CD1c-positive myeloid dendritic cell (primary cell): ENCODE measurements around the gene RNF34.
"Not testable (repeated sequence)": the region's sequence is repeated elsewhere in the genome, so short reads cannot be mapped to it uniquely, and the experiment has no call there.

Experiments used
- DNase-seq: peaks from one replicate; pipeline ENCODE4 v3.0.0-alpha.2; 2016; ENCODE audit errors: extremely low spot score

RNF34 gene

GRCh38 chr12:121399391-121400331 lies at the start of gene RNF34:
Gene RNF34, plus strand, starts transcription at chr12:121400118. Its CDS starts 95 bp downstream, at chr12:121400213.
- peak; percentile 99 for DNase-seq

- DNase-seq, result peak; percentile 97
Observed at GRCh38 chr12:121351820-121352681, 47.9 kb upstream of the RNF34 start, which contains the start of gene ANAPC5. Gene ANAPC5, minus strand, starts transcription at chr12:121352411. Its CDS starts 71 bp downstream, at chr12:121352340.

- no peak for DNase-seq
Observed at GRCh38 chr12:121352682-121353018, 47.3 kb upstream of the RNF34 start.

GRCh38 chr12:121355818-121356217 lies 44.1 kb upstream of the RNF34 start:
- no peak for DNase-seq

- DNase-seq, result no peak
Observed at GRCh38 chr12:121356657-121357056, 43.3 kb upstream of the RNF34 start.

- DNase-seq, result no peak
Observed at GRCh38 chr12:121357331-121357730, 42.6 kb upstream of the RNF34 start.

- no peak for DNase-seq
Observed at GRCh38 chr12:121358073-121358472, 41.8 kb upstream of the RNF34 start.

- no peak for DNase-seq
Observed at GRCh38 chr12:121364683-121365121, 35.2 kb upstream of the RNF34 start.

- no peak for DNase-seq
Observed at GRCh38 chr12:121365416-121366062, 34.4 kb upstream of the RNF34 start.

- DNase-seq, result no peak
Observed at GRCh38 chr12:121366063-121366459, 33.9 kb upstream of the RNF34 start.

GRCh38 chr12:121371404-121371803 lies 28.5 kb upstream of the RNF34 start:
- no peak for DNase-seq

GRCh38 chr12:121373755-121374154 lies 26.2 kb upstream of the RNF34 start:
- no peak for DNase-seq

- not testable (repeated sequence) for DNase-seq
Observed at GRCh38 chr12:121374336-121374735, 25.6 kb upstream of the RNF34 start.

- not testable (repeated sequence) for DNase-seq
Observed at GRCh38 chr12:121374945-121375584, 24.9 kb upstream of the RNF34 start.

GRCh38 chr12:121376754-121377697 lies 22.9 kb upstream of the RNF34 start:
- DNase-seq, result no peak

GRCh38 chr12:121378736-121379135 lies 21.2 kb upstream of the RNF34 start:
- DNase-seq, result no peak

- DNase-seq, result no peak
Observed at GRCh38 chr12:121379945-121380344, 20.0 kb upstream of the RNF34 start.

GRCh38 chr12:121383601-121384021 lies 16.3 kb upstream of the RNF34 start:
- no peak for DNase-seq

- not testable (repeated sequence) for DNase-seq
Observed at GRCh38 chr12:121384891-121385290, 15.0 kb upstream of the RNF34 start.

GRCh38 chr12:121388421-121388981 lies 11.4 kb upstream of the RNF34 start:
- DNase-seq, result peak; percentile 24
